GM23338 (cell line): Measurements from ENCODE around the gene RASA3. TPM values are rescaled to one million over a fixed set of nuclear protein-coding genes. Genes with fewer than 3 reads are reported as not detected.

Experiments
- ATAC-seq: fragments of 200-7000 bp; cut with Tn5 transposase; 3 replicates; pipeline ENCODE4 v1.9.1; 2020
- DNase-seq: peaks from one replicate; pipeline ENCODE4 v3.0.0-alpha.2; 2015; ENCODE audit warnings: low spot score
- H2AFZ ChIP-seq: fragments of 200-600 bp; sonication (generic); 2 replicates; pipeline ENCODE4 v1.8.0; 2016; ENCODE audit warnings: antibody characterized with exemption, mild to moderate bottlenecking, moderate library complexity
- H3F3A ChIP-seq: fragments of 200-600 bp; sonication (generic); replicated peaks from 2 replicates; pipeline ENCODE4 v1.8.0; 2017; ENCODE audit warnings: antibody characterized with exemption, mixed run types, low read depth
- H3K27ac ChIP-seq: fragments of 200-600 bp; sonication (generic); 2 replicates; pipeline ENCODE4 v1.6.1; 2016; ENCODE audit warnings: low read depth
- H3K27me3 ChIP-seq: fragments of 200-600 bp; sonication (generic); 2 replicates; pipeline ENCODE4 v1.8.0; 2016; ENCODE audit warnings: mild to moderate bottlenecking, mixed run types, moderate library complexity; ENCODE audit not compliant: insufficient read depth
- H3K36me3 ChIP-seq: fragments of 200-600 bp; sonication (generic); 2 replicates; pipeline ENCODE4 v1.8.0; 2016; ENCODE audit warnings: mild to moderate bottlenecking; ENCODE audit not compliant: insufficient read depth
- H3K4me1 ChIP-seq: fragments of 200-600 bp; sonication (generic); 2 replicates; pipeline ENCODE4 v1.8.0; 2016; ENCODE audit warnings: mild to moderate bottlenecking, moderate library complexity; ENCODE audit not compliant: insufficient read depth
- H3K4me2 ChIP-seq: fragments of 200-600 bp; sonication (generic); 2 replicates; pipeline ENCODE4 v1.7.1; 2017; ENCODE audit warnings: mixed run types
- H3K4me3 ChIP-seq: fragments of 200-600 bp; sonication (generic); 2 replicates; pipeline ENCODE4 v1.6.1; 2016; ENCODE audit warnings: mixed run types
- H3K79me2 ChIP-seq: fragments of 200-600 bp; sonication (generic); replicated peaks from 2 replicates; pipeline ENCODE4 v1.8.0; 2017; ENCODE audit warnings: mild to moderate bottlenecking; ENCODE audit not compliant: insufficient read depth
- H3K9me2 ChIP-seq: fragments of 200-600 bp; sonication (generic); 2 replicates; pipeline ENCODE4 v1.8.0; 2017; ENCODE audit not compliant: insufficient read depth
- H4K20me1 ChIP-seq: fragments of 200-600 bp; sonication (generic); replicated peaks from 2 replicates; pipeline ENCODE4 v1.8.0; 2017; ENCODE audit warnings: mild to moderate bottlenecking; ENCODE audit not compliant: insufficient read depth
- H3K27ac Mint-ChIP-seq: 2 replicates; pipeline ENCODE4 v1.8.0; 2020; ENCODE audit warnings: inconsistent platforms, mild to moderate bottlenecking, moderate library complexity, mixed read lengths
- H3K27me3 Mint-ChIP-seq: 3 replicates; pipeline ENCODE4 v1.8.0; 2022; ENCODE audit warnings: low read depth, mild to moderate bottlenecking, moderate library complexity, mixed read lengths, inconsistent platforms; ENCODE audit not compliant: insufficient read depth, poor library complexity
- H3K36me3 Mint-ChIP-seq: 3 replicates; pipeline ENCODE4 v1.8.0; 2021; ENCODE audit warnings: low read depth, mild to moderate bottlenecking, inconsistent platforms, moderate library complexity, mixed read lengths
- H3K4me1 Mint-ChIP-seq: 3 replicates; pipeline ENCODE4 v1.8.0; 2020; ENCODE audit warnings: mild to moderate bottlenecking, inconsistent platforms, mixed read lengths
- H3K4me3 Mint-ChIP-seq: 3 replicates; pipeline ENCODE4 v1.8.0; 2021; ENCODE audit warnings: moderate library complexity, mild to moderate bottlenecking, inconsistent platforms, mixed read lengths
- H3K9me3 Mint-ChIP-seq: 3 replicates; pipeline ENCODE4 v1.8.0; 2020; ENCODE audit warnings: moderate library complexity, mild to moderate bottlenecking, inconsistent platforms, mixed read lengths
- CTCF ChIP-seq, 2 experiments: fragments of 200-600 bp in 1 of 2; sonication (generic) in 1 of 2; conservative IDR thresholded peaks; 2 replicates each; pipeline versions ENCODE4 v1.5.1 to v1.6.1; 2016 to 2017; ENCODE audit warnings: antibody characterized with exemption in 2 of 2, low read depth in 2 of 2, mild to moderate bottlenecking in 2 of 2, moderate library complexity in 1 of 2
- EZH2 ChIP-seq: fragments of 200-600 bp; sonication (generic); IDR thresholded peaks from one replicate; pipeline ENCODE4 v1.8.0; 2017; ENCODE audit warnings: antibody characterized with exemption, mild to moderate bottlenecking, low read depth; ENCODE audit not compliant: unreplicated experiment
- NANOG ChIP-seq: IDR thresholded peaks from 2 replicates; pipeline ENCODE4 v1.6.1; 2016; ENCODE audit warnings: antibody characterized with exemption, borderline replicate concordance
- REST ChIP-seq: IDR thresholded peaks from one replicate; pipeline ENCODE4 v1.6.1; 2018; ENCODE audit warnings: antibody characterized with exemption; ENCODE audit not compliant: unreplicated experiment
- ZNF462 ChIP-seq: fragments of 250-450 bp; sonication (Bioruptor Pico); IDR thresholded peaks from 2 replicates; pipeline ENCODE4 v1.5.0; 2020; ENCODE audit warnings: mild to moderate bottlenecking, moderate library complexity
- polyA plus RNA-seq: library from polyadenylated mRNA; unstranded; fragments of >200 nt; fragmentation: Nextera tagmentation; extraction: Ambion mirVana; gene quantifications from 2 replicates; pipeline ENCODE4 v1.2.1, GENCODE V29; 2016
- total RNA-seq: library from RNA; depleted of rRNA; stranded (reverse); fragments of >200 nt; shearing (Covaris generic); gene quantifications from 2 replicates; pipeline ENCODE4 v1.2.3, GENCODE V29; 2014

The RASA3 gene
- total and polyA plus RNA-seq, 2 experiments from 2014 or later = 11.2 to 20.7 TPM

GRCh38 chr13:114112826-114113322, 19.5 kb downstream of the RASA3 start:
- Histone ChIP-seq H3K9me2 (no peaks in the 10 kb centered on the region), H3K27ac (0 out of 2 replicates have a peak overlapping the region, but pooled peaks have one; percentile 45), H3K4me3 (no peak overlapping the region), H3K4me2 (peak overlapping the region; percentile 38; the same call in 1 of the 2 replicates), H4K20me1 (no peaks in the 10 kb centered on the region; the same call in 1 of the 2 replicates), H3K4me1 (peaks cover 8% of the 10 kb centered on the region; the same call in 1 of the 2 replicates), H2AFZ (no peak overlapping the region), H3F3A (0 out of 2 replicates have a peak, but pooled peaks cover 2% of the 10 kb centered on the region), H3K27me3 (no peaks in the 10 kb centered on the region), H3K79me2 (peaks cover 58% of the 10 kb centered on the region), H3K36me3 (no peaks in the 10 kb centered on the region)
- no peak overlapping the region for H3K4me3 Mint-ChIP-seq
- H3K36me3 Mint-ChIP-seq = peaks cover 23% of the 10 kb centered on the region
- peak; percentile 66 for ATAC-seq
- peaks cover 65% of the 10 kb centered on the region for H3K4me1 Mint-ChIP-seq
- H3K9me3 Mint-ChIP-seq = peaks cover 3% of the 10 kb centered on the region; the same call in 1 of the 3 replicates
- H3K27me3 Mint-ChIP-seq = peaks cover 15% of the 10 kb centered on the region
- H3K27ac Mint-ChIP-seq = peak overlapping the region; percentile 72
- DNase-seq = peak; percentile 59
- TF ChIP-seq NANOG = no peak
- no peak for TF ChIP-seq EZH2
- 0 out of 4 replicates have a peak, but pooled peaks of 1 of the 2 experiments have one; percentile 8 for TF ChIP-seq CTCF (conservative IDR thresholded peaks at IDR 0.05; ENCODE audit: low read depth in 2 of 2)

GRCh38 chr13:114112231-114112825, 20.1 kb downstream of the RASA3 start:
- peak overlapping the region; percentile 72 for H3K27ac Mint-ChIP-seq
- peaks cover 18% of the 10 kb centered on the region; the same call in 2 of the 3 replicates for H3K36me3 Mint-ChIP-seq
- H3K9me3 Mint-ChIP-seq = no peaks in the 10 kb centered on the region
- peak; percentile 62 for ATAC-seq
- peaks cover 61% of the 10 kb centered on the region for H3K79me2 ChIP-seq
- no peak for DNase-seq
- H2AFZ ChIP-seq = no peak overlapping the region
- H3K4me3 Mint-ChIP-seq = peak overlapping the region; percentile 40
- no peaks in the 10 kb centered on the region for H3K9me2 ChIP-seq
- H3F3A ChIP-seq = no peaks in the 10 kb centered on the region
- peaks cover 8% of the 10 kb centered on the region; the same call in 1 of the 2 replicates for H3K4me1 ChIP-seq
- H3K4me3 ChIP-seq = no peak overlapping the region
- peaks cover 62% of the 10 kb centered on the region for H3K4me1 Mint-ChIP-seq
- 0 out of 2 replicates have a peak overlapping the region, but pooled peaks have one; percentile 45 for H3K27ac ChIP-seq
- no peaks in the 10 kb centered on the region; the same call in 1 of the 2 replicates for H4K20me1 ChIP-seq
- no peak for TF ChIP-seq REST
- no peak for TF ChIP-seq NANOG
- no peak for TF ChIP-seq ZNF462 (CRISPR knock-in tag)
- no peaks in the 10 kb centered on the region for H3K27me3 ChIP-seq
- H3K27me3 Mint-ChIP-seq = peaks cover 15% of the 10 kb centered on the region
- peak overlapping the region; percentile 38; the same call in 1 of the 2 replicates for H3K4me2 ChIP-seq
- H3K36me3 ChIP-seq = no peaks in the 10 kb centered on the region
